Measurements from ENCODE around the gene TRMO.

DNA sequence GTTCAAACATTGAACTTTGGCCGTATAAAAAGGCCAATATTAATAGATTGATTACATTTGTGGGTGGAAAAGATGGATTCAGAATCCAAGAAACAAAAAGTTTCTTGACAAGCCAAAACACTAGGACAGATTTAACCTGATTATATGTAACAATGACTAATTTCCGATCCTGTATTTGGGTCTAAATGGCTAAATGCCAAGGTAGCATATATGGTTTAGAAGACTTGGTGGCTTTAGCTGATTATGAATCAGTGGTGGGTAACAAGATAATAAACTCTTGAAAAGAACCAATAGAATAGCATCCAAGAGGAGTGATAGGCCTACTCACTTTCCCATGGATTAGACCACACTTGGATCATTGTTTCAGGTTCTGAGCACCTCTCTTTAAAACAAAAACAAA is 39.1 kb upstream of the TRMO start:
- TF ChIP-seq, protein P1, sequence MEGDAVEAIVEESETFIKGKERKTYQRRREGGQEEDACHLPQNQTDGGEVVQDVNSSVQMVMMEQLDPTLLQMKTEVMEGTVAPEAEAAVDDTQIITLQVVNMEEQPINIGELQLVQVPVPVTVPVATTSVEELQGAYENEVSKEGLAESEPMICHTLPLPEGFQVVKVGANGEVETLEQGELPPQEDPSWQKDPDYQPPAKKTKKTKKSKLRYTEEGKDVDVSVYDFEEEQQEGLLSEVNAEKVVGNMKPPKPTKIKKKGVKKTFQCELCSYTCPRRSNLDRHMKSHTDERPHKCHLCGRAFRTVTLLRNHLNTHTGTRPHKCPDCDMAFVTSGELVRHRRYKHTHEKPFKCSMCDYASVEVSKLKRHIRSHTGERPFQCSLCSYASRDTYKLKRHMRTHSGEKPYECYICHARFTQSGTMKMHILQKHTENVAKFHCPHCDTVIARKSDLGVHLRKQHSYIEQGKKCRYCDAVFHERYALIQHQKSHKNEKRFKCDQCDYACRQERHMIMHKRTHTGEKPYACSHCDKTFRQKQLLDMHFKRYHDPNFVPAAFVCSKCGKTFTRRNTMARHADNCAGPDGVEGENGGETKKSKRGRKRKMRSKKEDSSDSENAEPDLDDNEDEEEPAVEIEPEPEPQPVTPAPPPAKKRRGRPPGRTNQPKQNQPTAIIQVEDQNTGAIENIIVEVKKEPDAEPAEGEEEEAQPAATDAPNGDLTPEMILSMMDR (IDR thresholded peaks at IDR 0.05), result no peak
- TF ChIP-seq ZFX (IDR thresholded peaks at IDR 0.05; ENCODE audit: borderline replicate concordance), result no peak

Measured in 22Rv1 (cell line).